Panc1 (cell line): ENCODE results near the gene DNASE1L2. TPM values are rescaled to one million over a fixed set of nuclear protein-coding genes. Genes with fewer than 3 reads are reported as not detected.

Experiments used
- ATAC-seq: fragments of 200-7000 bp; cut with Tn5 transposase; 2 replicates; pipeline ENCODE4 v1.9.1; 2020; ENCODE audit warnings: mild to moderate bottlenecking, moderate library complexity
- BruUV-seq: library from RNA; stranded (reverse); fragments of 400-500 nt; replicated peaks from 2 replicates; lab custom pipeline; 2021; lab: Mats Ljungman, UMichigan
- CTCF ChIA-PET: fragments of 300-600 bp; sonication (Branson Sonifier 250); formaldehyde crosslinking; loops from one replicate; lab custom pipeline; 2022; ENCODE audit warnings: antibody characterized with exemption; lab: Charles Lee
- POLR2A ChIA-PET: fragments of 300-600 bp; sonication (Branson Sonifier 250); formaldehyde crosslinking; loops from one replicate; lab custom pipeline; 2022; ENCODE audit warnings: antibody characterized with exemption; lab: Charles Lee
- DNase-seq: peaks from one replicate; pipeline ENCODE4 v3.0.0-alpha.2; 2010; ENCODE audit warnings: low read depth, low spot score
- H3K27ac ChIP-seq: 2 replicates; pipeline ENCODE4 v1.5.1; 2011; ENCODE audit warnings: mild to moderate bottlenecking, low read length, inconsistent platforms
- H3K27me3 ChIP-seq: fragments of 200-500 bp; sonication (Bioruptor generic); 2 replicates; pipeline ENCODE4 v1.6.0; 2014; ENCODE audit warnings: low read length, inconsistent platforms; ENCODE audit not compliant: control insufficient read depth, insufficient read depth
- H3K36me3 ChIP-seq: fragments of 200-500 bp; sonication (Bioruptor generic); 2 replicates; pipeline ENCODE4 v1.5.1; 2014; ENCODE audit warnings: inconsistent platforms, mild to moderate bottlenecking, low read length, moderate library complexity; ENCODE audit not compliant: control insufficient read depth, insufficient read depth
- H3K4me1 ChIP-seq: 2 replicates; pipeline ENCODE4 v1.5.1; 2011; ENCODE audit warnings: inconsistent platforms, mild to moderate bottlenecking, low read length, moderate library complexity; ENCODE audit not compliant: control insufficient read depth, insufficient read depth
- H3K4me3 ChIP-seq, 2 experiments: 2 replicates each; pipeline ENCODE4 v1.5.1; 2011 to 2012; ENCODE audit warnings: low read depth in 2 of 2, low read length in 2 of 2, mild to moderate bottlenecking in 2 of 2, inconsistent platforms in 1 of 2, moderate library complexity in 1 of 2
- H3K9me3 ChIP-seq: fragments of 200-500 bp; sonication (Bioruptor generic); 2 replicates; pipeline ENCODE4 v1.5.1; 2014; ENCODE audit warnings: low read depth, mild to moderate bottlenecking, inconsistent platforms, low read length, moderate library complexity; ENCODE audit not compliant: control insufficient read depth, insufficient read depth
- CTCF ChIP-seq: fragments of 450-650 bp; IDR thresholded peaks from 2 replicates; pipeline ENCODE4 v1.5.1; 2017; ENCODE audit warnings: mild to moderate bottlenecking
- POLR2AphosphoS5 ChIP-seq: IDR thresholded peaks from 2 replicates; pipeline ENCODE4 v1.6.1; 2012; ENCODE audit warnings: mild to moderate bottlenecking, low read depth, low read length, moderate library complexity
- REST ChIP-seq, 2 experiments: IDR thresholded peaks; 2 replicates each; pipeline ENCODE4 v1.6.1; 2011 to 2012; ENCODE audit warnings: low read depth in 2 of 2, control low read depth in 1 of 2, low read length in 1 of 2, mild to moderate bottlenecking in 1 of 2, moderate library complexity in 1 of 2; ENCODE audit not compliant: insufficient read depth in 1 of 2
- SIN3A ChIP-seq: IDR thresholded peaks from 2 replicates; pipeline ENCODE4 v1.6.1; 2012; ENCODE audit warnings: low read depth, mild to moderate bottlenecking, low read length, moderate library complexity, borderline replicate concordance; ENCODE audit not compliant: insufficient read depth
- TCF7L2 ChIP-seq: IDR thresholded peaks from 2 replicates; pipeline ENCODE4 v1.6.1; 2011; ENCODE audit warnings: mild to moderate bottlenecking, low read depth, low read length, inconsistent platforms
- in situ Hi-C: cut with HindIII; loops from 2 replicates; pipeline ENCODE4 v1.10.0; 2016; ENCODE audit warnings: low sequenced_read_pairs, low pct_unique_long_range_greater_than_20kb
- intact Hi-C: fragments of 100-400 bp; cut with micrococcal nuclease; formaldehyde crosslinking; loops from one replicate; pipeline ENCODE4 v1.10.0; 2022; ENCODE audit not compliant: unreplicated experiment
- total RNA-seq: library from RNA; stranded (reverse); gene quantifications from one replicate; pipeline ENCODE4 v1.2.1, GENCODE V29; 2021; ENCODE audit not compliant: unreplicated experiment

DNASE1L2 gene
- total RNA-seq, 1 experiment from 2014 or later, result 4.4 TPM

GRCh38 chr16:2270070-2270462, 33.8 kb downstream of the DNASE1L2 start:
- Histone ChIP-seq H3K4me3 (no peak overlapping the region), H3K27me3 (no peaks in the 10 kb centered on the region), H3K4me1 (peaks cover 16% of the 10 kb centered on the region), H3K9me3 (no peaks in the 10 kb centered on the region), H3K27ac (no peak overlapping the region; the same call in 1 of the 2 replicates), H3K36me3 (no peaks in the 10 kb centered on the region; the same call in none of the 2 replicates)
- in situ Hi-C loops (no loop called here), intact Hi-C loops (no loop called here)
- ChIA-PET POLR2A (no interaction called here), CTCF (no interaction called here)
- TF ChIP-seq TCF7L2 (no peak), REST (IDR thresholded peaks at IDR 0.05; ENCODE audit: insufficient read depth in 1 of 2, low read depth in 2 of 2, low read length in 1 of 2) (no peak), CTCF (no peak), SIN3A (no peak), POLR2AphosphoS5 (no peak)
- DNase-seq, result no peak
- no peak for ATAC-seq
- BruUV-seq, result no TSS peak

GRCh38 chr16:2270588-2271470, 34.6 kb downstream of the DNASE1L2 start:
- ChIA-PET POLR2A (no interaction called here), CTCF (no interaction called here)
- in situ Hi-C loops, result no loop called here
- Histone ChIP-seq H3K36me3 (no peaks in the 10 kb centered on the region; the same call in none of the 2 replicates), H3K9me3 (no peaks in the 10 kb centered on the region), H3K27me3 (no peaks in the 10 kb centered on the region), H3K27ac (no peak overlapping the region), H3K4me1 (peaks cover 10% of the 10 kb centered on the region), H3K4me3 (no peak overlapping the region)
- DNase-seq (no peak), ATAC-seq (no peak)
- TF ChIP-seq POLR2AphosphoS5 (no peak), REST (IDR thresholded peaks at IDR 0.05; ENCODE audit: insufficient read depth in 1 of 2, low read depth in 2 of 2, low read length in 1 of 2) (no peak), TCF7L2 (no peak), CTCF (no peak), SIN3A (no peak)
- no TSS peak for BruUV-seq
- intact Hi-C loops, result no loop called here
